HG03354 (cell line): ENCODE results near the gene SPEF2.
"Not testable (repeated sequence)": the region's sequence is repeated elsewhere in the genome, so short reads cannot be mapped to it uniquely, and the experiment has no call there.

Source experiments
- ATAC-seq: cut with Tn5 transposase; IDR thresholded peaks from one replicate; pipeline ENCODE4 v1.9.1; 2021; ENCODE audit warnings: mild to moderate bottlenecking; ENCODE audit not compliant: unreplicated experiment, poor library complexity, severe bottlenecking

Gene SPEF2

GRCh38 chr5:35656721-35657120, 39.1 kb downstream of the SPEF2 start:
- ATAC-seq: no peak

- ATAC-seq: no peak
Measured at GRCh38 chr5:35657877-35658276, 40.2 kb downstream of the SPEF2 start.

GRCh38 chr5:35659556-35659955, 41.9 kb downstream of the SPEF2 start:
- no peak for ATAC-seq

GRCh38 chr5:35660451-35660850, 42.8 kb downstream of the SPEF2 start:
- ATAC-seq: no peak

- ATAC-seq: no peak
Measured at GRCh38 chr5:35664584-35664983, 46.9 kb downstream of the SPEF2 start.

- no peak for ATAC-seq
Measured at GRCh38 chr5:35665096-35665495, 47.4 kb downstream of the SPEF2 start.

GRCh38 chr5:35668319-35668718, 50.7 kb downstream of the SPEF2 start:
- no peak for ATAC-seq

GRCh38 chr5:35668794-35669193, 51.1 kb downstream of the SPEF2 start:
- no peak for ATAC-seq

GRCh38 chr5:35671541-35672295, 54.1 kb downstream of the SPEF2 start:
- no peak for ATAC-seq

GRCh38 chr5:35672296-35672655, 54.6 kb downstream of the SPEF2 start:
- not testable (repeated sequence) for ATAC-seq

- ATAC-seq: peak; percentile 87
Measured at GRCh38 chr5:35672995-35673394, 55.3 kb downstream of the SPEF2 start.

- no peak for ATAC-seq
Measured at GRCh38 chr5:35674049-35674448, 56.4 kb downstream of the SPEF2 start.

- no peak for ATAC-seq
Measured at GRCh38 chr5:35675392-35675791, 57.7 kb downstream of the SPEF2 start.

- ATAC-seq: no peak
Measured at GRCh38 chr5:35677878-35678277, 60.2 kb downstream of the SPEF2 start.

GRCh38 chr5:35678661-35679060, 61.0 kb downstream of the SPEF2 start:
- no peak for ATAC-seq

GRCh38 chr5:35679357-35679756, 61.7 kb downstream of the SPEF2 start:
- peak; percentile 63 for ATAC-seq

GRCh38 chr5:35681911-35682310, 64.2 kb downstream of the SPEF2 start:
- no peak for ATAC-seq

GRCh38 chr5:35683466-35683865, 65.8 kb downstream of the SPEF2 start:
- ATAC-seq: no peak

GRCh38 chr5:35685161-35685560, 67.5 kb downstream of the SPEF2 start:
- ATAC-seq: no peak

GRCh38 chr5:35687961-35688360, 70.3 kb downstream of the SPEF2 start:
- no peak for ATAC-seq

- ATAC-seq: no peak
Measured at GRCh38 chr5:35694481-35694880, 76.8 kb downstream of the SPEF2 start.
